ENCODE results near the gene TIMM10B. TPM values are rescaled to one million over a fixed set of nuclear protein-coding genes. Genes with fewer than 3 reads are reported as not detected.

Gene TIMM10B
- total RNA-seq, 1 experiment from 2014 or later = 63.8 TPM

GRCh38 chr11:6529266-6529665 lies 48.0 kb downstream of the TIMM10B start:
- no peaks in the 10 kb centered on the region for H3K36me3 ChIP-seq (ENCODE audit: control insufficient read depth, insufficient read depth, low read length)
- POLR2A ChIA-PET = no interaction called here
- ATAC-seq = no peak
- in situ Hi-C loops (cut with HindIII; ENCODE audit: low pct_unique_long_range_greater_than_20kb, low sequenced_read_pairs) = no loop called here
- no peaks in the 10 kb centered on the region for H3K4me1 ChIP-seq (ENCODE audit: control insufficient read depth, insufficient read depth, low read length)
- H3K9me3 ChIP-seq (ENCODE audit: control insufficient read depth, insufficient read depth, low read depth, low read length) = no peaks in the 10 kb centered on the region
- TF ChIP-seq CTCF (IDR thresholded peaks at IDR 0.05) = no peak
- no peak for TF ChIP-seq SIN3A (IDR thresholded peaks at IDR 0.05; ENCODE audit: borderline replicate concordance, insufficient read depth, low read depth, low read length)
- TF ChIP-seq REST (IDR thresholded peaks at IDR 0.05; ENCODE audit: insufficient read depth in 1 of 2, low read depth in 2 of 2, low read length in 1 of 2) = no peak
- no peak for TF ChIP-seq POLR2AphosphoS5 (IDR thresholded peaks at IDR 0.05; ENCODE audit: low read depth, low read length)
- TF ChIP-seq TCF7L2 (IDR thresholded peaks at IDR 0.05; ENCODE audit: low read depth, low read length) = no peak
- intact Hi-C loops (cut with micrococcal nuclease; ENCODE audit: unreplicated experiment) = no loop called here
- H3K4me3 ChIP-seq (ENCODE audit: low read depth in 2 of 2, low read length in 2 of 2) = no peak overlapping the region
- BruUV-seq (replicated peaks) = no TSS peak
- no peak overlapping the region for H3K27ac ChIP-seq (ENCODE audit: low read length)
- DNase-seq (ENCODE audit: low read depth, low spot score) = no peak
- CTCF ChIA-PET = interaction anchor here (0.8 to 1.8 kb wide), 2 partner anchors 24 to 166 kb away, joined by 4 read pairs; no protein-coding TSS in a partner anchor
- no peaks in the 10 kb centered on the region for H3K27me3 ChIP-seq (ENCODE audit: control insufficient read depth, insufficient read depth, low read length)

- DNase-seq (ENCODE audit: low read depth, low spot score) (no peak), ATAC-seq (0 out of 2 replicates have a peak, but pooled peaks have one; percentile 6)
- Histone ChIP-seq H3K9me3 (ENCODE audit: control insufficient read depth, insufficient read depth, low read depth, low read length) (no peaks in the 10 kb centered on the region), H3K36me3 (ENCODE audit: control insufficient read depth, insufficient read depth, low read length) (no peaks in the 10 kb centered on the region), H3K27me3 (ENCODE audit: control insufficient read depth, insufficient read depth, low read length) (no peaks in the 10 kb centered on the region), H3K4me3 (ENCODE audit: low read depth in 2 of 2, low read length in 2 of 2) (no peak overlapping the region), H3K27ac (ENCODE audit: low read length) (no peak overlapping the region), H3K4me1 (ENCODE audit: control insufficient read depth, insufficient read depth, low read length) (no peaks in the 10 kb centered on the region)
- ChIA-PET POLR2A (no interaction called here), CTCF (interaction anchor here (0.6 to 1.8 kb wide), 24 partner anchors 10 to 227 kb away, joined by 3 to 34 read pairs (median 4); partner anchors contain the start of genes ILK, MRPL17, RRP8 and TPP1)
- in situ Hi-C loops (cut with HindIII; ENCODE audit: low pct_unique_long_range_greater_than_20kb, low sequenced_read_pairs) (no loop called here), intact Hi-C loops (cut with micrococcal nuclease; ENCODE audit: unreplicated experiment) (loop anchor here (5.0 kb wide), 3 partner anchors 66 to 176 kb away; partner anchors contain the start of gene MRPL17)
- BruUV-seq (replicated peaks) = no TSS peak
- TF ChIP-seq REST (IDR thresholded peaks at IDR 0.05; ENCODE audit: insufficient read depth in 1 of 2, low read depth in 2 of 2, low read length in 1 of 2) = no peak
- no peak for TF ChIP-seq SIN3A (IDR thresholded peaks at IDR 0.05; ENCODE audit: borderline replicate concordance, insufficient read depth, low read depth, low read length)
- TF ChIP-seq CTCF (IDR thresholded peaks at IDR 0.05) = no peak
- no peak for TF ChIP-seq POLR2AphosphoS5 (IDR thresholded peaks at IDR 0.05; ENCODE audit: low read depth, low read length)
- no peak for TF ChIP-seq TCF7L2 (IDR thresholded peaks at IDR 0.05; ENCODE audit: low read depth, low read length)
Observed at GRCh38 chr11:6530848-6531247, 49.5 kb downstream of the TIMM10B start.
